Left colon (tissue), 2 donors: Measurements from ENCODE around the gene CNNM1. TPM values are rescaled to one million over a fixed set of nuclear protein-coding genes. Genes with fewer than 3 reads are reported as not detected.

ENCODE experiments used
- ATAC-seq: fragments of 200-7000 bp; cut with Tn5 transposase; one replicate; pipeline ENCODE4 v1.9.1; 2020; ENCODE audit warnings: mild to moderate bottlenecking, moderate library complexity
- DNase-seq, 2 donors: peaks; one replicate each; pipeline ENCODE4 v3.0.0-alpha.2; 2020
- intact Hi-C, 2 donors: fragments of 100-400 bp; cut with DNase I in 1 of 2; cut with micrococcal nuclease in 1 of 2; formaldehyde crosslinking; loops; one replicate each; pipeline versions ENCODE4 v1.11.2 to v1.14.0; 2022; cut with DNase I, micrococcal nuclease
- long read RNA-seq: library from polyadenylated mRNA; unstranded; transcript quantifications from one replicate; pipeline ENCODE4 v2.0.0, GENCODE V29; 2021
- total RNA-seq, 2 donors: library from RNA; stranded (reverse); fragmentation: NEBNext Ultra II Directional; extraction: Animal tissue kit (Norgen Biotek cat#: 25700); gene quantifications; one replicate each; pipeline ENCODE4 v1.2.1, GENCODE V29; 2021
- donor health status: DM: no; HTN: no; CAD: no.
- donor health status: DM: yes; HTN: yes; CAD: no.

The CNNM1 gene
- under 1 TPM; 0.24 to 0.36 TPM for total RNA-seq
- long read RNA-seq: 0 reads

GRCh38 chr10:99329304-99329553, at the start of gene CNNM1:
Gene CNNM1, plus strand, starts transcription at chr10:99329356. Its CDS starts 32 bp downstream, at chr10:99329388.
- peak; percentile 61 for ATAC-seq
- DNase-seq: peak in 1 of 2 donors; percentile 21
- intact Hi-C loops: no loop called here

- intact Hi-C loops: no loop called here
- ATAC-seq: peak; percentile 23
- DNase-seq: no peak
These were observed 49.5 kb upstream of the CNNM1 start for GRCh38 chr10:99279626-99280111.

- ATAC-seq: no peak
- no peak for DNase-seq
- intact Hi-C loops: no loop called here
These were observed 48.7 kb upstream of the CNNM1 start for GRCh38 chr10:99280472-99280871.

- DNase-seq: no peak
- no peak for ATAC-seq
- intact Hi-C loops: no loop called here
These were observed 43.3 kb upstream of the CNNM1 start for GRCh38 chr10:99285881-99286280.

GRCh38 chr10:99290306-99290705, 38.9 kb upstream of the CNNM1 start:
- no peak for DNase-seq
- intact Hi-C loops: no loop called here
- ATAC-seq: no peak

GRCh38 chr10:99292159-99292558, 37.0 kb upstream of the CNNM1 start:
- ATAC-seq (no peak), DNase-seq (no peak)
- intact Hi-C loops: no loop called here

- ATAC-seq (no peak), DNase-seq (no peak)
- intact Hi-C loops: no loop called here
These were observed 32.6 kb upstream of the CNNM1 start for GRCh38 chr10:99296605-99297004.

GRCh38 chr10:99297033-99297432, 32.1 kb upstream of the CNNM1 start:
- ATAC-seq: no peak
- intact Hi-C loops: no loop called here
- DNase-seq: no peak

GRCh38 chr10:99303899-99304861, 25.0 kb upstream of the CNNM1 start:
- intact Hi-C loops: no loop called here
- ATAC-seq (no peak), DNase-seq (no peak)

- DNase-seq (no peak), ATAC-seq (no peak)
- intact Hi-C loops: no loop called here
These were observed 24.3 kb upstream of the CNNM1 start for GRCh38 chr10:99304862-99305229.

- intact Hi-C loops: no loop called here
- no peak for ATAC-seq
- no peak for DNase-seq
These were observed 16.7 kb upstream of the CNNM1 start for GRCh38 chr10:99312501-99312900.

GRCh38 chr10:99315853-99316252, 13.3 kb upstream of the CNNM1 start:
- ATAC-seq (no peak), DNase-seq (no peak)
- intact Hi-C loops: no loop called here

- intact Hi-C loops: no loop called here
These were observed 12.8 kb upstream of the CNNM1 start for GRCh38 chr10:99316374-99316773.

GRCh38 chr10:99318048-99318447, 11.1 kb upstream of the CNNM1 start:
- DNase-seq: no peak
- intact Hi-C loops: no loop called here
- no peak for ATAC-seq

More at GRCh38 chr10:99316374-99316773, 12.8 kb upstream of the CNNM1 start:
- ATAC-seq (no peak), DNase-seq (no peak)

- intact Hi-C loops: no loop called here
- DNase-seq (no peak), ATAC-seq (no peak)
These were observed 10.7 kb upstream of the CNNM1 start for GRCh38 chr10:99318475-99318874.

- no peak for ATAC-seq
These were observed 3.9 kb upstream of the CNNM1 start for GRCh38 chr10:99325281-99325680.

GRCh38 chr10:99326871-99327270, 2.3 kb upstream of the CNNM1 start:
- DNase-seq: no peak
- intact Hi-C loops: no loop called here
- no peak for ATAC-seq

More at GRCh38 chr10:99325281-99325680, 3.9 kb upstream of the CNNM1 start:
- intact Hi-C loops: no loop called here
- DNase-seq: no peak

- intact Hi-C loops: no loop called here
- no peak for ATAC-seq
- DNase-seq: no peak
These were observed 415 bp upstream of the CNNM1 start for GRCh38 chr10:99328579-99329303.

- DNase-seq (peak in 1 of 2 donors; percentile 9), ATAC-seq (peak; percentile 30)
- intact Hi-C loops: no loop called here
These were observed 594 bp downstream of the CNNM1 start for GRCh38 chr10:99329554-99330346.
